Panc1 (cell line): ENCODE data around the gene ASIC1. TPM values are rescaled to one million over a fixed set of nuclear protein-coding genes. Genes with fewer than 3 reads are reported as not detected.

Experiments
- ATAC-seq: fragments of 200-7000 bp; cut with Tn5 transposase; 2 replicates; pipeline ENCODE4 v1.9.1; 2020; ENCODE audit warnings: mild to moderate bottlenecking, moderate library complexity
- BruUV-seq: library from RNA; stranded (reverse); fragments of 400-500 nt; replicated peaks from 2 replicates; lab custom pipeline; 2021; lab: Mats Ljungman, UMichigan
- CTCF ChIA-PET: fragments of 300-600 bp; sonication (Branson Sonifier 250); formaldehyde crosslinking; loops from one replicate; lab custom pipeline; 2022; ENCODE audit warnings: antibody characterized with exemption; lab: Charles Lee
- POLR2A ChIA-PET: fragments of 300-600 bp; sonication (Branson Sonifier 250); formaldehyde crosslinking; loops from one replicate; lab custom pipeline; 2022; ENCODE audit warnings: antibody characterized with exemption; lab: Charles Lee
- DNase-seq: peaks from one replicate; pipeline ENCODE4 v3.0.0-alpha.2; 2010; ENCODE audit warnings: low read depth, low spot score
- H3K27ac ChIP-seq: 2 replicates; pipeline ENCODE4 v1.5.1; 2011; ENCODE audit warnings: mild to moderate bottlenecking, low read length, inconsistent platforms
- H3K27me3 ChIP-seq: fragments of 200-500 bp; sonication (Bioruptor generic); 2 replicates; pipeline ENCODE4 v1.6.0; 2014; ENCODE audit warnings: low read length, inconsistent platforms; ENCODE audit not compliant: control insufficient read depth, insufficient read depth
- H3K36me3 ChIP-seq: fragments of 200-500 bp; sonication (Bioruptor generic); 2 replicates; pipeline ENCODE4 v1.5.1; 2014; ENCODE audit warnings: inconsistent platforms, mild to moderate bottlenecking, low read length, moderate library complexity; ENCODE audit not compliant: control insufficient read depth, insufficient read depth
- H3K4me1 ChIP-seq: 2 replicates; pipeline ENCODE4 v1.5.1; 2011; ENCODE audit warnings: inconsistent platforms, mild to moderate bottlenecking, low read length, moderate library complexity; ENCODE audit not compliant: control insufficient read depth, insufficient read depth
- H3K4me3 ChIP-seq, 2 experiments: 2 replicates each; pipeline ENCODE4 v1.5.1; 2011 to 2012; ENCODE audit warnings: low read depth in 2 of 2, low read length in 2 of 2, mild to moderate bottlenecking in 2 of 2, inconsistent platforms in 1 of 2, moderate library complexity in 1 of 2
- H3K9me3 ChIP-seq: fragments of 200-500 bp; sonication (Bioruptor generic); 2 replicates; pipeline ENCODE4 v1.5.1; 2014; ENCODE audit warnings: low read depth, mild to moderate bottlenecking, inconsistent platforms, low read length, moderate library complexity; ENCODE audit not compliant: control insufficient read depth, insufficient read depth
- POLR2AphosphoS5 ChIP-seq: IDR thresholded peaks from 2 replicates; pipeline ENCODE4 v1.6.1; 2012; ENCODE audit warnings: mild to moderate bottlenecking, low read depth, low read length, moderate library complexity
- SIN3A ChIP-seq: IDR thresholded peaks from 2 replicates; pipeline ENCODE4 v1.6.1; 2012; ENCODE audit warnings: low read depth, mild to moderate bottlenecking, low read length, moderate library complexity, borderline replicate concordance; ENCODE audit not compliant: insufficient read depth
- TCF7L2 ChIP-seq: IDR thresholded peaks from 2 replicates; pipeline ENCODE4 v1.6.1; 2011; ENCODE audit warnings: mild to moderate bottlenecking, low read depth, low read length, inconsistent platforms
- in situ Hi-C: cut with HindIII; loops from 2 replicates; pipeline ENCODE4 v1.10.0; 2016; ENCODE audit warnings: low sequenced_read_pairs, low pct_unique_long_range_greater_than_20kb
- intact Hi-C: fragments of 100-400 bp; cut with micrococcal nuclease; formaldehyde crosslinking; loops from one replicate; pipeline ENCODE4 v1.10.0; 2022; ENCODE audit not compliant: unreplicated experiment
- total RNA-seq: library from RNA; stranded (reverse); gene quantifications from one replicate; pipeline ENCODE4 v1.2.1, GENCODE V29; 2021; ENCODE audit not compliant: unreplicated experiment
- TF ChIP-seq, protein P1 (sequence below), 2 experiments: IDR thresholded peaks; 2 replicates each; pipeline ENCODE4 v1.6.1; 2011 to 2012; ENCODE audit warnings: low read depth in 2 of 2, control low read depth in 1 of 2, low read length in 1 of 2, mild to moderate bottlenecking in 1 of 2, moderate library complexity in 1 of 2; ENCODE audit not compliant: insufficient read depth in 1 of 2
- TF ChIP-seq, protein P2 (sequence below): fragments of 450-650 bp; IDR thresholded peaks from 2 replicates; pipeline ENCODE4 v1.5.1; 2017; ENCODE audit warnings: mild to moderate bottlenecking

ASIC1 gene
- total RNA-seq, 1 experiment from 2014 or later = 13.5 TPM

DNA sequence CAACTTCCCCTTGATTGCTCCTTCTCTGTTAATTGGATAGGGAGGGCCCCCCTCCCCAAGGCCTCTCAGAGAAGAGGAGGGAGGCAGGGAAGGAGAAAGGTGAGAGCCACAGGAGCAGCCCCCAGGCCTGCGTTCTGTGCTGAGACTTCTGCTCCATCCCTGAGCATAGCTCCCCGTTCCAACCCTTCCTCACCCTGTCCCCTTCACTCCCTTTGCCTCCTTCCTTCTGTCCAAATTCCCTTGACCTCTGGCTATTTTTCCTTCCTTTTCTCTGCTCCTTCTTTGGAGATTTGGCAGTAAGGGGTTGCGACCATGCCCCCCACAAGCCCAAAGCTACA lies 788 bp upstream of the ASIC1 start:
- in situ Hi-C loops = no loop called here
- Histone ChIP-seq H3K9me3 (no peaks in the 10 kb centered on the region), H3K27me3 (0 out of 2 replicates have a peak, but pooled peaks cover 4% of the 10 kb centered on the region), H3K4me3 (peak overlapping the region; percentile 59 to 67), H3K36me3 (no peaks in the 10 kb centered on the region), H3K4me1 (peaks cover 13% of the 10 kb centered on the region), H3K27ac (no peak overlapping the region)
- DNase-seq (no peak), ATAC-seq (no peak)
- TF ChIP-seq POLR2AphosphoS5 (no peak), TCF7L2 (no peak), SIN3A (no peak)
- TF ChIP-seq, protein P1, sequence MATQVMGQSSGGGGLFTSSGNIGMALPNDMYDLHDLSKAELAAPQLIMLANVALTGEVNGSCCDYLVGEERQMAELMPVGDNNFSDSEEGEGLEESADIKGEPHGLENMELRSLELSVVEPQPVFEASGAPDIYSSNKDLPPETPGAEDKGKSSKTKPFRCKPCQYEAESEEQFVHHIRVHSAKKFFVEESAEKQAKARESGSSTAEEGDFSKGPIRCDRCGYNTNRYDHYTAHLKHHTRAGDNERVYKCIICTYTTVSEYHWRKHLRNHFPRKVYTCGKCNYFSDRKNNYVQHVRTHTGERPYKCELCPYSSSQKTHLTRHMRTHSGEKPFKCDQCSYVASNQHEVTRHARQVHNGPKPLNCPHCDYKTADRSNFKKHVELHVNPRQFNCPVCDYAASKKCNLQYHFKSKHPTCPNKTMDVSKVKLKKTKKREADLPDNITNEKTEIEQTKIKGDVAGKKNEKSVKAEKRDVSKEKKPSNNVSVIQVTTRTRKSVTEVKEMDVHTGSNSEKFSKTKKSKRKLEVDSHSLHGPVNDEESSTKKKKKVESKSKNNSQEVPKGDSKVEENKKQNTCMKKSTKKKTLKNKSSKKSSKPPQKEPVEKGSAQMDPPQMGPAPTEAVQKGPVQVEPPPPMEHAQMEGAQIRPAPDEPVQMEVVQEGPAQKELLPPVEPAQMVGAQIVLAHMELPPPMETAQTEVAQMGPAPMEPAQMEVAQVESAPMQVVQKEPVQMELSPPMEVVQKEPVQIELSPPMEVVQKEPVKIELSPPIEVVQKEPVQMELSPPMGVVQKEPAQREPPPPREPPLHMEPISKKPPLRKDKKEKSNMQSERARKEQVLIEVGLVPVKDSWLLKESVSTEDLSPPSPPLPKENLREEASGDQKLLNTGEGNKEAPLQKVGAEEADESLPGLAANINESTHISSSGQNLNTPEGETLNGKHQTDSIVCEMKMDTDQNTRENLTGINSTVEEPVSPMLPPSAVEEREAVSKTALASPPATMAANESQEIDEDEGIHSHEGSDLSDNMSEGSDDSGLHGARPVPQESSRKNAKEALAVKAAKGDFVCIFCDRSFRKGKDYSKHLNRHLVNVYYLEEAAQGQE (IDR thresholded peaks at IDR 0.05; ENCODE audit: insufficient read depth in 1 of 2, low read depth in 2 of 2, low read length in 1 of 2) = no peak
- TF ChIP-seq, protein P2, sequence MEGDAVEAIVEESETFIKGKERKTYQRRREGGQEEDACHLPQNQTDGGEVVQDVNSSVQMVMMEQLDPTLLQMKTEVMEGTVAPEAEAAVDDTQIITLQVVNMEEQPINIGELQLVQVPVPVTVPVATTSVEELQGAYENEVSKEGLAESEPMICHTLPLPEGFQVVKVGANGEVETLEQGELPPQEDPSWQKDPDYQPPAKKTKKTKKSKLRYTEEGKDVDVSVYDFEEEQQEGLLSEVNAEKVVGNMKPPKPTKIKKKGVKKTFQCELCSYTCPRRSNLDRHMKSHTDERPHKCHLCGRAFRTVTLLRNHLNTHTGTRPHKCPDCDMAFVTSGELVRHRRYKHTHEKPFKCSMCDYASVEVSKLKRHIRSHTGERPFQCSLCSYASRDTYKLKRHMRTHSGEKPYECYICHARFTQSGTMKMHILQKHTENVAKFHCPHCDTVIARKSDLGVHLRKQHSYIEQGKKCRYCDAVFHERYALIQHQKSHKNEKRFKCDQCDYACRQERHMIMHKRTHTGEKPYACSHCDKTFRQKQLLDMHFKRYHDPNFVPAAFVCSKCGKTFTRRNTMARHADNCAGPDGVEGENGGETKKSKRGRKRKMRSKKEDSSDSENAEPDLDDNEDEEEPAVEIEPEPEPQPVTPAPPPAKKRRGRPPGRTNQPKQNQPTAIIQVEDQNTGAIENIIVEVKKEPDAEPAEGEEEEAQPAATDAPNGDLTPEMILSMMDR = no peak
- intact Hi-C loops = loop anchor here (5.0 to 10.0 kb wide), 2 partner anchors 89 to 192 kb away; no protein-coding TSS in a partner anchor
- ChIA-PET CTCF (interaction anchor here (0.5 to 2.0 kb wide), 15 partner anchors 10 to 892 kb away, joined by 3 to 17 read pairs (median 4); no protein-coding TSS in a partner anchor), POLR2A (no interaction called here)
- BruUV-seq = no TSS peak

DNA sequence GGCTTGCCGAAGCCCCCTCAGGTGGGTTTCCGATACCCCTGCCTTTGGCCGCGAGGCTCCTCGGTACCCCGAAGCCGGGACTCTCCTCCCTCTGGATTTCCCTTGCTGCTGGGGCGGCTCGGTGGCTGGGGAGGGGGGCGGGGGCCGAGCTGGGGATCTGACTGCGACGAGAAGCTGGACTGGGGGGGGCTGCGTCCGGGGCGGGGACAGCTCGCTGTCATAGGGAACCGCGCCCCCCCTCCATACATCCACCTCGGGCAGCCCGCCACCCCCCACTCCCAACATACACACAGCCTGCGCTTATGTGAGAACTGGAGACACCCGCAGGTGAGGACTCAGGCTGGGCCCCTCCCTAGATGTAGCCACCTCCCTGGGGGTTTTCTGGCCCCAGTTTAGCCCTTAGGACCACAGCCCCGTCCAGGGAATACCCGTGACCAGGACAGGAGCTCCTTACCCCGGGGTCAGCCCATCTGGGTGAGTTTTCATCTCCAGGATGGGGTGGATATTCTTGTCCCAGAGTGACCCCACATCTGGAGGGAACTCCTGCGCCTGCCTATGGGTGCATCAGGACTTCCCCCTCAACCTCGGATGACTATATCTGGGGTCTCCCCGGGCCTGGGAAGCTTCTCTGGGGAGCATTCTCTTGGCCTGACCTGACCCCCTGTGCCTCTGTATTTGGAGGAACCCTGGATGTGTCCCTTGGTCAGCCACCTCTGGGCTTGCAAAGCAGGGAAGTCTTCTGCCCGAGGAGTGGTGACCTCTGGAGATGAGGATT lies 687 bp downstream of the ASIC1 start:
- in situ Hi-C loops (no loop called here), intact Hi-C loops (loop anchor here (5.0 to 10.0 kb wide), 2 partner anchors 91 to 193 kb away; no protein-coding TSS in a partner anchor)
- H3K9me3 ChIP-seq = no peaks in the 10 kb centered on the region
- BruUV-seq = no TSS peak
- ChIA-PET CTCF (interaction anchor here (0.5 to 0.7 kb wide), 4 partner anchors 60 to 493 kb away, joined by 3 read pairs; no protein-coding TSS in a partner anchor), POLR2A (no interaction called here)
- DNase-seq (no peak), ATAC-seq (peak; percentile 22)
- H3K27ac ChIP-seq = no peak overlapping the region
- H3K4me3 ChIP-seq = peak overlapping the region; percentile 37 to 59; a peak in 3 of 4 replicates
- no peaks in the 10 kb centered on the region for H3K36me3 ChIP-seq
- 0 out of 2 replicates have a peak, but pooled peaks cover 4% of the 10 kb centered on the region for H3K27me3 ChIP-seq
- no peak for TF ChIP-seq SIN3A
- TF ChIP-seq POLR2AphosphoS5 = no peak
- TF ChIP-seq, protein P1 (IDR thresholded peaks at IDR 0.05; ENCODE audit: insufficient read depth in 1 of 2, low read depth in 2 of 2, low read length in 1 of 2) = no peak
- TF ChIP-seq, protein P2 = no peak
- no peak for TF ChIP-seq TCF7L2
- peaks cover 13% of the 10 kb centered on the region for H3K4me1 ChIP-seq
